ENCODE results near the gene GRXCR1. TPM values are rescaled to one million over a fixed set of nuclear protein-coding genes. Genes with fewer than 3 reads are reported as not detected.

GRXCR1 gene
- total RNA-seq, 1 experiment from 2014 or later: not detected

DNA sequence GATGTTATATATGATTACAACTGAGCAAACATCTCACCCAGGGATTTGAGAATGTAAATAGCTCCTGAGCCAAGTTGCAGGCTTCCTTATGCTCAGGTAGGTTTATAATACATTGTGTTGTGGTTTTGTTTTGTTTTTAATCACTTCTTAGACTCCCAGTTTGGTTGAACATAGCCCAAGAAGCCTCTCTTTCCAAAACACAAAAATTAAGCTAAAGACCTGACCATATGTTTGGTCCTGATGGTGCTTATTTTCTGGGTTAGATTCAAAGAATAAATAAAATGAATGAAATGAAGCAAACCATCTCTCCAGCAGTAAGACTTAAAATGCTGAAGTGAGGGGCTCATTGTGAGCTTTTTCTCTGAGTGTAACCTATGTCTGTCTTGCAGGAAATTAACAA is 93.5 kb downstream of the GRXCR1 start:
- Histone ChIP-seq H3K27ac (ENCODE audit: insufficient read length, low read depth, low read length) (no peak overlapping the region), H2AFZ (ENCODE audit: low read length) (no peak overlapping the region), H4K8ac (replicated peaks; ENCODE audit: insufficient read length, low read depth, low read length) (no peak overlapping the region), H3K4me1 (ENCODE audit: insufficient read depth, low read length) (no peaks in the 10 kb centered on the region), H3K14ac (ENCODE audit: insufficient read depth, low read length) (no peak overlapping the region), H2BK5ac (ENCODE audit: insufficient read length, low read length) (no peak overlapping the region), H2BK12ac (ENCODE audit: insufficient read length, low read depth, low read length) (no peak overlapping the region), H3K4me2 (ENCODE audit: insufficient read depth, insufficient read length, low read length) (no peak overlapping the region), H3K23me2 (ENCODE audit: insufficient read length, low read depth, low read length, poor library complexity, severe bottlenecking) (no peaks in the 10 kb centered on the region), H4K20me1 (ENCODE audit: control insufficient read depth, insufficient read depth, insufficient read length) (no peaks in the 10 kb centered on the region), H2BK120ac (ENCODE audit: low read depth, low read length, poor library complexity, severe bottlenecking) (no peak overlapping the region), H4K5ac (ENCODE audit: insufficient read length, low read depth, low read length) (no peak overlapping the region), H3T11ph (ENCODE audit: low read length) (no peak overlapping the region), H3K27me3 (ENCODE audit: insufficient read depth, low read length) (no peaks in the 10 kb centered on the region), H3K4ac (ENCODE audit: low read depth, low read length) (no peak overlapping the region), H3K9me3 (ENCODE audit: control insufficient read depth, low read depth, low read length) (no peaks in the 10 kb centered on the region), H2BK20ac (ENCODE audit: low read depth, low read length, poor library complexity, severe bottlenecking) (no peak overlapping the region), H3K9ac (ENCODE audit: extremely low read depth, insufficient read length, low read length) (no peak overlapping the region), H2BK15ac (ENCODE audit: low read depth, low read length) (no peak overlapping the region), H3K56ac (ENCODE audit: insufficient read length, low read depth, low read length) (no peak overlapping the region), H3K18ac (ENCODE audit: insufficient read length, low read depth, low read length) (no peak overlapping the region), H4K91ac (ENCODE audit: insufficient read length, low read depth, low read length) (no peak overlapping the region), H3K23ac (ENCODE audit: insufficient read length, low read depth, low read length) (no peak overlapping the region), H2AK5ac (ENCODE audit: insufficient read length, low read length) (no peak overlapping the region), H3K79me2 (ENCODE audit: insufficient read depth, low read length) (no peaks in the 10 kb centered on the region), H3K79me1 (ENCODE audit: insufficient read depth, low read depth, low read length, poor library complexity, severe bottlenecking) (no peaks in the 10 kb centered on the region)
- TF ChIP-seq CTCF (conservative IDR thresholded peaks at IDR 0.05): no peak
- Mint-ChIP-seq H3K27ac (no peak overlapping the region), H3K4me3 (no peak overlapping the region), H3K27me3 (ENCODE audit: low read depth) (no peaks in the 10 kb centered on the region), H3K9me3 (peaks cover 17 to 21% of the 10 kb centered on the region in 2 experiments), H3K36me3 (ENCODE audit: insufficient read depth in 1 of 3, low read depth in 3 of 3) (peaks cover 2 to 19% (median 7%) of the 10 kb centered on the region in 3 experiments), H3K4me1 (no peaks in the 10 kb centered on the region)
- no peak for DNase-seq

All from H9 (cell line).